RWPE1 (cell line): ENCODE results near the gene GRK6.

ENCODE experiments used
- CTCF ChIA-PET: fragments of 350-600 bp; sonication (Branson Sonifier 250); formaldehyde crosslinking; extraction: SDS; loops from one replicate; lab custom pipeline; 2021; lab: Yijun Ruan, JAX
- POLR2A ChIA-PET: fragments of 400-600 bp; formaldehyde crosslinking; extraction: SDS; loops from one replicate; lab custom pipeline; 2020; ENCODE audit warnings: antibody characterized with exemption; ENCODE audit not compliant: low non-redundant PET; lab: Yijun Ruan, JAX
- DNase-seq: peaks from one replicate; pipeline ENCODE4 v3.0.0; 2012; ENCODE audit warnings: low spot score
- H3K27ac ChIP-seq: fragments of 450-650 bp; 2 replicates; pipeline ENCODE4 v1.5.1; 2017
- CTCF ChIP-seq: fragments of 450-650 bp; conservative IDR thresholded peaks from 2 replicates; pipeline ENCODE4 v1.5.1; 2017; ENCODE audit warnings: low read depth, mild to moderate bottlenecking

The GRK6 gene

DNA sequence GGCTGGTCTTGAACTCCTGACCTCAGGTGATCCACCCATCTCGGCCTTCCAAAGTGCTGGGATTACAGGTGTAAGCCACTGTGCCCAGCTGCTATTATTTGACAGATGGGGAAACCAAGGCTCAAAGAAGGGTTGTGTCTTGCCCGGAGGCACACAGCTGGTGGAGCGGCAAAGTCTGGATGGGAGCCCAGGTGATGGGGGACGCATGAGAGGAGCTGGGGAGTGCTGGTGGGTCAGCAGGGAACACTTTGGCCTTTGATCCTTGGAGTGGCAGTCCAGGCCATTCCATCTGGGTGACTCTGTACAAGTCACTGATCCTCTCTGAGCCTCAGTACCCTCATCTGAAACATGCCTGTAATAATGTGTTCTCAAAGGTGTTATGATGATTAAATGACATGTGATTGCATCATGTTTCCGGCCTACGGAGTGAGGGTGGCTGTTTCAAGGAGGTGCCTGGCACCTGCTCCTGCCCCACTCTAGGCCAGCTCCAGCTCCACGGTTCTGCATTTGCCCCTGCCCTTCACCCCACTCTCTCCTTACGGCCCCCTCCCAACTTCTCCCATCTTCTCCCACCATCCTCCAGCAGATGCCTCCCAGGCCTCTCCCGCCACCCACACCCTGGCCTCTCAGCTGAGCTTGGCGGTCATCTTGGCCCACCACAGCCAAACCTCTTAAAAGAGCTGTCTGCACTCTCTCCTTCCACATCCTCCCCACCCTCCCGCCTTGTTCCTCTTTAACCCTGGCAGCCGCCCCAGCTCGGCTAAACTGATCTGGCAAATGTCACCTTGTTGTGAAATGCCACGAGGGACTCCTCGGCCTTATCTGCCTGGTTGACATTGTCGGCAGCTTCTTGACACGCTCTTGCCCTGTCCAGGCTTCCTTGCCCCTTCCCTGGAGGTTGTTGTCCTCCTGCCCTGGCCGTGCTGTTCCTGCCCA is 52.5 kb downstream of the GRK6 start:
- peak overlapping the region; percentile 82 for H3K27ac ChIP-seq
- CTCF ChIA-PET = interaction anchor here (1.3 to 2.4 kb wide), 4 partner anchors 10 to 24 kb away, joined by 4 to 14 read pairs (median 7); no protein-coding TSS in a partner anchor
- POLR2A ChIA-PET = interaction anchor here (1.2 kb wide), 1 partner anchor 89 kb away, joined by 4 read pairs; no protein-coding TSS in a partner anchor
- no peak for DNase-seq
- TF ChIP-seq CTCF = no peak

DNA sequence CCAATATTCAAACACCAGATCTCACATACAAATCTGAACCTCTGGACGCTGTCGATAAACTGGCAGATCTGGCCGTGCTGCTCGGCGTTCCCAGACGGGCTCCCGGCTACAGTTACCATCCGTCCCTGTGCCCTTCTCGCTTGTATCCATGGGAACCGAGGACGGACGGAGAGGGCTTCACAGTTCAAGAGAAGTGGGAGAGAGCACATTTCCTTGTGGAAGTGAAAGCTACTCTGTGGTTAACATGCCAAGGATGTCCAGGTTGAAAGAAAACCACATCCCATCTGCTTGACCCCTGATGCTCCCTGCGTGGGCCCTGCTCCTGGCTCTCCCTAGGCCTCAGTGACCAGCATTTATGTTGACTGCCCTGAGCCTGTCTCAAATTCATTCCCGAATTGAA is 53.3 kb downstream of the GRK6 start:
- no peak for DNase-seq
- ChIA-PET POLR2A (interaction anchor here (0.7 kb wide), 2 partner anchors 17 to 54 kb away, joined by 3 to 5 read pairs; no protein-coding TSS in a partner anchor), CTCF (interaction anchor here (0.6 to 2.4 kb wide), 3 partner anchors 12 to 53 kb away, joined by 3 to 14 read pairs (median 4); partner anchors contain the start of gene GRK6)
- TF ChIP-seq CTCF = no peak
- H3K27ac ChIP-seq = peak overlapping the region; percentile 82

DNA sequence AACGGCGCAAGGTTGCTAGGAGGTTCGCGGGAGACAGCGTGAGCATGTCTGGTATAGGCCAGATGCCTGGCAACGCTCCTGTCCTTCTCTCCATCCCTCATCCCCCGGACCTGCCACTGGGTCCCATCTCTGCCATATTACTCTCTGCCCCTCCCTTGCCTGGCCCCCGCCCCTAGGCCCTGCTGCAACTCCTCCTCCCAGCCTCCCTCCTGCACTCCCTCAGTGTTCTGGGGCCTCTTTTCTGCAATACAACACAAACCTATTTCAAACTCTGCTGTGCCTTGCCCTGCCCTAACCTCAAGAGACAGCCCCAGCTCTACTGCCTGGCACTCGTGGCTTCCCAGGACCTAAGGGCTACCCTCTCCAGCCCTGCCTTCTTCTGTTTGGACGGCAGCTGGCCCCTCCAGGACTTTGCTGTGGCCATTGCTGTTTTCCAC is 55.9 kb downstream of the GRK6 start:
- H3K27ac ChIP-seq = peak overlapping the region; percentile 82
- no peak for TF ChIP-seq CTCF
- POLR2A ChIA-PET = no interaction called here
- CTCF ChIA-PET = interaction anchor here (1.1 kb wide), 1 partner anchor 13 kb away, joined by 3 read pairs; no protein-coding TSS in a partner anchor
- DNase-seq = no peak

DNA sequence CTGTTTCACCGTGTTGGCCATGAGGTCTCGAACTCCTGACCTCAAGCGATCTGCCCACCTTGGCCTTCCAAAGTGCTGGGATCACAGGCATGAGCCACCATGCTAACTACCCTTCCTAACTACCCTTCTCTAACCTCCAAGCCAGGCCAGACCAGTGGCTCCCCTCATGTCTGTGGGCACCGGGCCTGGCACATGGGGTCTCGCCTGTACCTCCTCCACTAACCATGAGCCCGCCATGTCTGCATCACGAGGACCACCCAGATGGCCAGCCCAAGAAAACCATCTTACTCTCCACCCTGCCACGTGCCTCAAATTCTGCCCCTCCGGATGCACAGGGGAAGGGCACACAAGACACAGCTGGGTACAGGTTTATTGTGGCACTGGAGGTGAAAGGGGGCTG is 56.6 kb downstream of the GRK6 start:
- peak overlapping the region; percentile 82 for H3K27ac ChIP-seq
- no peak for DNase-seq
- ChIA-PET POLR2A (no interaction called here), CTCF (no interaction called here)
- TF ChIP-seq CTCF = no peak

GRCh38 chr5:177483994-177484901 is 57.8 kb downstream of the GRK6 start:
- no peak for TF ChIP-seq CTCF
- ChIA-PET CTCF (no interaction called here), POLR2A (no interaction called here)
- peak overlapping the region; percentile 82 for H3K27ac ChIP-seq
- DNase-seq = no peak
